HepG2 (cell line): ENCODE measurements around the gene PLXDC2. TPM values are rescaled to one million over a fixed set of nuclear protein-coding genes. Genes with fewer than 3 reads are reported as not detected.

Source experiments
- CBX2 ChIP-seq, 2 experiments: fragments of 200-600 bp in 1 of 2; sonication (generic); formaldehyde crosslinking in 1 of 2; IDR thresholded peaks; 2 replicates each; pipeline versions ENCODE4 v1.7.0 to v1.8.1; 2018 to 2022; ENCODE audit warnings: low read depth in 2 of 2, low read length in 1 of 2, mild to moderate bottlenecking in 1 of 2, missing genetic modification reagents in 1 of 2
- CEBPG ChIP-seq: IDR thresholded peaks from 2 replicates; pipeline ENCODE4 v1.6.1; 2016
- DMAP1 ChIP-seq: IDR thresholded peaks from 2 replicates; pipeline ENCODE4 v1.6.1; 2016
- ELF4 ChIP-seq: sonication (generic); formaldehyde crosslinking; IDR thresholded peaks from 2 replicates; pipeline ENCODE4 v1.5.0; 2020; ENCODE audit warnings: missing genetic modification reagents, mild to moderate bottlenecking, moderate library complexity, borderline replicate concordance
- EP300 ChIP-seq, 3 experiments: sonication (generic) in 1 of 3; formaldehyde crosslinking in 1 of 3; IDR thresholded peaks; 2 replicates each; pipeline versions ENCODE4 v1.5.1 to v1.6.1; 2011 to 2020; ENCODE audit warnings: low read depth in 2 of 3, low read length in 2 of 3, borderline replicate concordance in 1 of 3, improper control_type of control experiment in 1 of 3, mild to moderate bottlenecking in 1 of 3, missing genetic modification reagents in 1 of 3, moderate library complexity in 1 of 3
- FOXP1 ChIP-seq, 2 experiments: fragments of 450-650 bp in 1 of 2; IDR thresholded peaks; 2 replicates each; pipeline ENCODE4 v1.6.1; 2017 to 2018; ENCODE audit warnings: antibody characterized with exemption in 1 of 2
- HOXA9 ChIP-seq: sonication (generic); formaldehyde crosslinking; IDR thresholded peaks from 2 replicates; pipeline ENCODE4 v1.8.1; 2022; ENCODE audit warnings: missing genetic modification reagents, mild to moderate bottlenecking, moderate library complexity, borderline replicate concordance
- MED8 ChIP-seq: sonication (generic); formaldehyde crosslinking; IDR thresholded peaks from 2 replicates; pipeline ENCODE4 v1.8.1; 2023; ENCODE audit warnings: mild to moderate bottlenecking, missing genetic modification reagents; ENCODE audit not compliant: insufficient replicate concordance
- MIXL1 ChIP-seq: IDR thresholded peaks from 2 replicates; pipeline ENCODE4 v1.6.1; 2016
- NBN ChIP-seq: fragments of 450-650 bp; conservative IDR thresholded peaks from 2 replicates; pipeline ENCODE4 v1.6.1; 2017
- PAX8 ChIP-seq: sonication (generic); formaldehyde crosslinking; IDR thresholded peaks from 2 replicates; pipeline ENCODE4 v1.8.0; 2022; ENCODE audit warnings: mild to moderate bottlenecking, missing genetic modification reagents, borderline replicate concordance
- PRPF4 ChIP-seq: fragments of 200-400 bp; formaldehyde crosslinking; IDR thresholded peaks from 2 replicates; pipeline ENCODE4 v1.6.1; 2016; ENCODE audit warnings: low read length, low read depth; ENCODE audit not compliant: poor library complexity, severe bottlenecking
- RFXANK ChIP-seq: IDR thresholded peaks from 2 replicates; pipeline ENCODE4 v1.6.1; 2016
- ZMYM4 ChIP-seq: sonication (generic); formaldehyde crosslinking; IDR thresholded peaks from 2 replicates; pipeline ENCODE4 v1.8.1; 2023; ENCODE audit warnings: mild to moderate bottlenecking, missing genetic modification reagents
- ZNF10 ChIP-seq: sonication (generic); formaldehyde crosslinking; IDR thresholded peaks from 2 replicates; pipeline ENCODE4 v1.4.0; 2020; ENCODE audit warnings: mild to moderate bottlenecking, low read depth, missing genetic modification reagents, borderline replicate concordance
- ZNF549 ChIP-seq: sonication (generic); formaldehyde crosslinking; IDR thresholded peaks from 2 replicates; pipeline ENCODE4 v1.5.0; 2020; ENCODE audit warnings: missing genetic modification reagents
- ZNF773 ChIP-seq: sonication (generic); formaldehyde crosslinking; IDR thresholded peaks from 2 replicates; pipeline ENCODE4 v1.4.0; 2020; ENCODE audit warnings: missing genetic modification reagents, borderline replicate concordance
- ZNF776 ChIP-seq: sonication (generic); formaldehyde crosslinking; IDR thresholded peaks from 2 replicates; pipeline ENCODE4 v1.4.0; 2020; ENCODE audit warnings: mild to moderate bottlenecking, missing genetic modification reagents
- ZNF850 ChIP-seq: sonication (generic); formaldehyde crosslinking; conservative IDR thresholded peaks from 2 replicates; pipeline ENCODE4 v1.9.0; 2021; ENCODE audit warnings: mild to moderate bottlenecking, missing genetic modification reagents
- polyA plus RNA-seq, 8 experiments: library from polyadenylated mRNA; depleted of rRNA in 3 of 8; stranded (reverse) in 7 of 8; unstranded in 1 of 8; fragments of >200 nt; fragmentation: Illumina TruSeq in 4 of 8; extraction: Trizol in 4 of 8; gene quantifications; 2 replicates each; pipeline versions ENCODE4 v1.2.1 to v1.2.3, GENCODE V29; 2011 to 2016; ENCODE audit warnings: low read depth in 4 of 8, missing spikeins in 1 of 8, mixed read lengths in 1 of 8; ENCODE audit not compliant: insufficient read depth in 1 of 8
- total RNA-seq, 5 experiments: library from RNA; depleted of rRNA; stranded (reverse); fragments of >200 nt; fragmentation: Illumina TruSeq; extraction: Trizol; gene quantifications; 2 replicates each; pipeline ENCODE4 v1.2.3, GENCODE V29; 2016; ENCODE audit warnings: low read depth in 1 of 5
- TF ChIP-seq, protein P1 (sequence below): IDR thresholded peaks from 2 replicates; pipeline ENCODE4 v1.6.1; 2012; ENCODE audit warnings: low read depth, low read length, improper control_type of control experiment
- TF ChIP-seq, protein P2 (sequence below): IDR thresholded peaks from 2 replicates; pipeline ENCODE4 v1.4.0; 2020; ENCODE audit warnings: mild to moderate bottlenecking, missing genetic modification reagents
- TF ChIP-seq, protein P3 (sequence below): sonication (generic); formaldehyde crosslinking; IDR thresholded peaks from 2 replicates; pipeline ENCODE4 v1.8.0; 2022; ENCODE audit warnings: low read depth, missing genetic modification reagents

Gene PLXDC2
- total and polyA plus RNA-seq, 2 of the 13 experiments (the other 11 are each of a cell fraction or from before 2014, with no cell fraction given) = 2.1 to 2.4 TPM

DNA sequence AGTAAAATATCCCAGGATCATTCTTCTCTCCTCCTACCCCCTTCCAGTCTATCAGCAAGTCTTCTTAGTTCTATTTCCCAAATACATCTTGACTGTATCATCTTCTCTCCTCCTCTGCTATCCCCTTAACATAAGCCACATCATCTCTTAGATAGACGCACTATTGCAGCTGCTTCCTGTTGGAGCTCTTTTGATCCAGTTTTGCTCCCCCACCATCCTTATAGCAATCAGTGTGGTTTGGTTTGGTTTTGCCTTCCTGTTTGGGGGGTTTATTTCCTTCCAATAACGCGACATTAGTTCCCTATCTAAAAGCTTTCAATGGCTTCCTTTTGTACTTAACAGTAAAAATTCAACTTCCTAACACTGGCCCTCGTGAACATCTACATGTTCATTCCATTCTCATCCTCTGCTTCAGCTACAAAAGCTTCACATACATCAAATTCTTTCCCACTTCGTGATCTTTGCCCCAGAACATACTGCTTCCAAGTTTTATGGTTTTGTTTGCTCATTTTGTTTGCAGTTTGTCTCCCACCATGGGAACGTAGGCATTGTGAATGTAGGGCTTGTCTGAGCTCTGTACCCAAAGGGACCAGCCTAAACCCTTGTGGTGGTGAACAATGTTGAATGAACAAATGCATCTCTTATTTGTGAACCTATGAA, 33.7 kb upstream of the PLXDC2 start (continued):
- TF ChIP-seq ZNF773 (no peak), ZNF850 (CRISPR knock-in tag) (no peak), ELF4 (CRISPR knock-in tag) (no peak), NBN (no peak), DMAP1 (CRISPR knock-in tag) (peak; percentile 52; the same call in 1 of the 2 replicates), HOXA9 (CRISPR knock-in tag) (no peak), FOXP1 (IDR thresholded peaks at IDR 0.05) (no peak), FOXP1 (CRISPR knock-in tag; IDR thresholded peaks at IDR 0.05) (no peak), MIXL1 (CRISPR knock-in tag) (0 out of 2 replicates have a peak, but pooled peaks have one; percentile 27), RFXANK (CRISPR knock-in tag) (no peak), EP300 (IDR thresholded peaks at IDR 0.05; ENCODE audit: low read depth in 2 of 2, low read length in 2 of 2) (peak in 1 of 2 experiments; percentile 38; a peak in 2 of 4 replicates), EP300 (CRISPR knock-in tag; IDR thresholded peaks at IDR 0.05; ENCODE audit: borderline replicate concordance) (no peak), PRPF4 (no peak), ZNF10 (no peak), MED8 (CRISPR knock-in tag) (no peak), PAX8 (no peak), CEBPG (CRISPR knock-in tag) (0 out of 2 replicates have a peak, but pooled peaks have one; percentile 23), ZNF776 (CRISPR knock-in tag) (no peak), ZNF549 (CRISPR knock-in tag) (no peak), ZMYM4 (CRISPR knock-in tag) (peak; percentile 78), CBX2 (IDR thresholded peaks at IDR 0.05; ENCODE audit: low read depth, low read length) (no peak), CBX2 (CRISPR knock-in tag; IDR thresholded peaks at IDR 0.05; ENCODE audit: low read depth) (no peak)
- TF ChIP-seq, protein P1, sequence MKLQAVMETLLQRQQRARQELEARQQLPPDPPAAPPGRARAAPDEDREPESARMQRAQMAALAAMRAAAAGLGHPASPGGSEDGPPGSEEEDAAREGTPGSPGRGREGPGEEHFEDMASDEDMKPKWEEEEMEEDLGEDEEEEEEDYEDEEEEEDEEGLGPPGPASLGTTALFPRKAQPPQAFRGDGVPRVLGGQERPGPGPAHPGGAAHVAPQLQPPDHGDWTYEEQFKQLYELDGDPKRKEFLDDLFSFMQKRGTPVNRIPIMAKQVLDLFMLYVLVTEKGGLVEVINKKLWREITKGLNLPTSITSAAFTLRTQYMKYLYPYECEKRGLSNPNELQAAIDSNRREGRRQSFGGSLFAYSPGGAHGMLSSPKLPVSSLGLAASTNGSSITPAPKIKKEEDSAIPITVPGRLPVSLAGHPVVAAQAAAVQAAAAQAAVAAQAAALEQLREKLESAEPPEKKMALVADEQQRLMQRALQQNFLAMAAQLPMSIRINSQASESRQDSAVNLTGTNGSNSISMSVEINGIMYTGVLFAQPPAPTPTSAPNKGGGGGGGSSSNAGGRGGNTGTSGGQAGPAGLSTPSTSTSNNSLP = 0 out of 2 replicates have a peak, but pooled peaks have one; percentile 36
- TF ChIP-seq, protein P2, sequence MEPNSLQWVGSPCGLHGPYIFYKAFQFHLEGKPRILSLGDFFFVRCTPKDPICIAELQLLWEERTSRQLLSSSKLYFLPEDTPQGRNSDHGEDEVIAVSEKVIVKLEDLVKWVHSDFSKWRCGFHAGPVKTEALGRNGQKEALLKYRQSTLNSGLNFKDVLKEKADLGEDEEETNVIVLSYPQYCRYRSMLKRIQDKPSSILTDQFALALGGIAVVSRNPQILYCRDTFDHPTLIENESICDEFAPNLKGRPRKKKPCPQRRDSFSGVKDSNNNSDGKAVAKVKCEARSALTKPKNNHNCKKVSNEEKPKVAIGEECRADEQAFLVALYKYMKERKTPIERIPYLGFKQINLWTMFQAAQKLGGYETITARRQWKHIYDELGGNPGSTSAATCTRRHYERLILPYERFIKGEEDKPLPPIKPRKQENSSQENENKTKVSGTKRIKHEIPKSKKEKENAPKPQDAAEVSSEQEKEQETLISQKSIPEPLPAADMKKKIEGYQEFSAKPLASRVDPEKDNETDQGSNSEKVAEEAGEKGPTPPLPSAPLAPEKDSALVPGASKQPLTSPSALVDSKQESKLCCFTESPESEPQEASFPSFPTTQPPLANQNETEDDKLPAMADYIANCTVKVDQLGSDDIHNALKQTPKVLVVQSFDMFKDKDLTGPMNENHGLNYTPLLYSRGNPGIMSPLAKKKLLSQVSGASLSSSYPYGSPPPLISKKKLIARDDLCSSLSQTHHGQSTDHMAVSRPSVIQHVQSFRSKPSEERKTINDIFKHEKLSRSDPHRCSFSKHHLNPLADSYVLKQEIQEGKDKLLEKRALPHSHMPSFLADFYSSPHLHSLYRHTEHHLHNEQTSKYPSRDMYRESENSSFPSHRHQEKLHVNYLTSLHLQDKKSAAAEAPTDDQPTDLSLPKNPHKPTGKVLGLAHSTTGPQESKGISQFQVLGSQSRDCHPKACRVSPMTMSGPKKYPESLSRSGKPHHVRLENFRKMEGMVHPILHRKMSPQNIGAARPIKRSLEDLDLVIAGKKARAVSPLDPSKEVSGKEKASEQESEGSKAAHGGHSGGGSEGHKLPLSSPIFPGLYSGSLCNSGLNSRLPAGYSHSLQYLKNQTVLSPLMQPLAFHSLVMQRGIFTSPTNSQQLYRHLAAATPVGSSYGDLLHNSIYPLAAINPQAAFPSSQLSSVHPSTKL (CRISPR knock-in tag) = peak; percentile 77
- TF ChIP-seq, protein P3, sequence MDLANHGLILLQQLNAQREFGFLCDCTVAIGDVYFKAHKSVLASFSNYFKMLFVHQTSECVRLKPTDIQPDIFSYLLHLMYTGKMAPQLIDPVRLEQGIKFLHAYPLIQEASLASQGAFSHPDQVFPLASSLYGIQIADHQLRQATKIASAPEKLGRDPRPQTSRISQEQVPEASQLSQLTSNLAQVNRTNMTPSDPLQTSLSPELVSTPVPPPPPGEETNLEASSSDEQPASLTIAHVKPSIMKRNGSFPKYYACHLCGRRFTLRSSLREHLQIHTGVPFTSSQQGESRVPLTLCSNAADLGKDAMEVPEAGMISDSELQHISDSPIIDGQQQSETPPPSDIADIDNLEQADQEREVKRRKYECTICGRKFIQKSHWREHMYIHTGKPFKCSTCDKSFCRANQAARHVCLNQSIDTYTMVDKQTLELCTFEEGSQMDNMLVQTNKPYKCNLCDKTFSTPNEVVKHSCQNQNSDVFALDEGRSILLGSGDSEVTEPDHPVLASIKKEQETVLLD = no peak
